ENCODE measurements around the gene MAGEB17. TPM values are rescaled to one million over a fixed set of nuclear protein-coding genes. Genes with fewer than 3 reads are reported as not detected.
"Not testable (repeated sequence)": the region's sequence is repeated elsewhere in the genome, so short reads cannot be mapped to it uniquely, and the experiment has no call there.

MAGEB17 gene
- total and polyA plus RNA-seq, 4 donors: 0.11 to 0.54 (median 0.30) TPM; not detected in 1

- Histone ChIP-seq H3K27ac (ENCODE audit: low read depth, low read length) (no peak overlapping the region), H3K27me3 (ENCODE audit: control insufficient read depth, insufficient read depth, low read length) (peaks cover 22% of the 10 kb centered on the region), H3K9me3 (ENCODE audit: control insufficient read depth, insufficient read depth, low read length) (no peaks in the 10 kb centered on the region), H3K4me3 (ENCODE audit: low read depth, low read length) (no peak overlapping the region), H3K36me3 (ENCODE audit: control insufficient read depth, insufficient read depth, low read length) (no peaks in the 10 kb centered on the region), H3K4me1 (ENCODE audit: control insufficient read depth, insufficient read depth, low read length) (no peaks in the 10 kb centered on the region)
- no peak for DNase-seq (ENCODE audit: low read depth in 4 of 6, low spot score in 6 of 6)
Measured at GRCh38 chrX:16137416-16138107, 29.7 kb upstream of the MAGEB17 start.

- no peak overlapping the region for H3K27ac ChIP-seq (ENCODE audit: low read depth, low read length)
- no peaks in the 10 kb centered on the region for H3K4me1 ChIP-seq (ENCODE audit: control insufficient read depth, insufficient read depth, low read length)
- DNase-seq (ENCODE audit: low read depth in 4 of 6, low spot score in 6 of 6): no peak
- WGBS (ENCODE audit: insufficient coverage): 86% methylated on average over 1 of the region's 1 CpG
- peaks cover 25% of the 10 kb centered on the region for H3K27me3 ChIP-seq (ENCODE audit: control insufficient read depth, insufficient read depth, low read length)
- no peak overlapping the region for H3K4me3 ChIP-seq (ENCODE audit: low read depth, low read length)
- no peaks in the 10 kb centered on the region for H3K9me3 ChIP-seq (ENCODE audit: control insufficient read depth, insufficient read depth, low read length)
- H3K36me3 ChIP-seq (ENCODE audit: control insufficient read depth, insufficient read depth, low read length): no peaks in the 10 kb centered on the region
Measured at GRCh38 chrX:16138108-16138427, 29.2 kb upstream of the MAGEB17 start.

GRCh38 chrX:16140448-16140847, 26.8 kb upstream of the MAGEB17 start:
- H3K36me3 ChIP-seq (ENCODE audit: control insufficient read depth, insufficient read depth, low read length): no peaks in the 10 kb centered on the region
- no peaks in the 10 kb centered on the region for H3K4me1 ChIP-seq (ENCODE audit: control insufficient read depth, insufficient read depth, low read length)
- WGBS (ENCODE audit: insufficient coverage): 56% methylated on average over 3 of the region's 4 CpGs
- no peak overlapping the region for H3K27ac ChIP-seq (ENCODE audit: low read depth, low read length)
- DNase-seq (ENCODE audit: low read depth in 4 of 6, low spot score in 6 of 6): no peak
- peaks cover 21% of the 10 kb centered on the region for H3K27me3 ChIP-seq (ENCODE audit: control insufficient read depth, insufficient read depth, low read length)
- H3K9me3 ChIP-seq (ENCODE audit: control insufficient read depth, insufficient read depth, low read length): no peaks in the 10 kb centered on the region
- H3K4me3 ChIP-seq (ENCODE audit: low read depth, low read length): no peak overlapping the region

- no peak overlapping the region for H3K4me3 ChIP-seq (ENCODE audit: low read depth, low read length)
- no peak overlapping the region for H3K27ac ChIP-seq (ENCODE audit: low read depth, low read length)
- H3K4me1 ChIP-seq (ENCODE audit: control insufficient read depth, insufficient read depth, low read length): no peaks in the 10 kb centered on the region
- H3K9me3 ChIP-seq (ENCODE audit: control insufficient read depth, insufficient read depth, low read length): no peaks in the 10 kb centered on the region
- no peak for DNase-seq (ENCODE audit: low read depth in 4 of 6, low spot score in 6 of 6)
- peaks cover 21% of the 10 kb centered on the region for H3K27me3 ChIP-seq (ENCODE audit: control insufficient read depth, insufficient read depth, low read length)
- no peaks in the 10 kb centered on the region for H3K36me3 ChIP-seq (ENCODE audit: control insufficient read depth, insufficient read depth, low read length)
Measured at GRCh38 chrX:16140983-16141382, 26.3 kb upstream of the MAGEB17 start.

DNA sequence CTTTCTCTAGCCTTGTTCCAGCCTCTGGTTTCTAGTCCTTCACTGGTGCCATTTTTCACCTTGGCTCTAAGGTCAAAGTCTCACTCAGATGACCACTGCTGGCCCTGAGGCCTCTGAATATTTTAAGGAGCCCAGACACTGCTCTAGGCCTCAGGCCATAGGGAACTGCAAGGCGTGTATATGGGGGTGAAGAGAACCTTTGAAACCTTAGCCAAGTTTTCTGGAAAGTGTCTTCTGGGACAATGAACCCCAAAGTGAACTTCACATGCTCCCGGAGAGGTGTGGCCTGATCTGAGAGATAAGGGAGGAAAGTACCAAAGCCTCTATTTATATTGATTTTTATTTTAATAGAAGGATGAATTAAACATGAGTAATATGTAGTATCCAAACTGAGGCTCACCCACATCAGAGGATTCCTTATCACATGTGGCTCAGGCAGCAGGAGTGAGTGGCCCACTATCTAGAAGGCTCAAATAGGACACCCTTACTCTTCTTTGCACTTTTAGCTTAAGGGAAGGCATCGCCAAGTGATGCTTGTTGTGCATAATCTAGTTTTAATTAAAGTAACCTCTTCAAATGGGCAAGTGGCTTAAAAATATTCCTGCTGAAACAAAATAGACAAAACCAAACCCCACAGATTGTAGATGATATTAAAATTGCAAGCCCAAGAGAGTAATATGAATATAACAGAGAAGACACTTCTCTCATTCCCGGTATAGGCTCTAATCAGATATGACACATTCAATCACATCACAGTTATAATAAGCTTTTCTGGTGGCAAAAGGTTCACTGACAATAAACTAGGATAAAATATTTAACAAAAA, 25.6 kb upstream of the MAGEB17 start:
- no peak for DNase-seq (ENCODE audit: low read depth in 4 of 6, low spot score in 6 of 6)
- no peak overlapping the region for H3K27ac ChIP-seq (ENCODE audit: low read depth, low read length)
- H3K4me1 ChIP-seq (ENCODE audit: control insufficient read depth, insufficient read depth, low read length): no peaks in the 10 kb centered on the region
- 63% methylated on average over 1 of the region's 4 CpGs for WGBS (ENCODE audit: insufficient coverage)
- no peaks in the 10 kb centered on the region for H3K9me3 ChIP-seq (ENCODE audit: control insufficient read depth, insufficient read depth, low read length)
- H3K36me3 ChIP-seq (ENCODE audit: control insufficient read depth, insufficient read depth, low read length): no peaks in the 10 kb centered on the region
- peaks cover 20% of the 10 kb centered on the region for H3K27me3 ChIP-seq (ENCODE audit: control insufficient read depth, insufficient read depth, low read length)
- no peak overlapping the region for H3K4me3 ChIP-seq (ENCODE audit: low read depth, low read length)

GRCh38 chrX:16142246-16142558, 25.1 kb upstream of the MAGEB17 start:
- Histone ChIP-seq H3K4me3 (ENCODE audit: low read depth, low read length) (no peak overlapping the region), H3K9me3 (ENCODE audit: control insufficient read depth, insufficient read depth, low read length) (no peaks in the 10 kb centered on the region), H3K27me3 (ENCODE audit: control insufficient read depth, insufficient read depth, low read length) (peaks cover 19% of the 10 kb centered on the region), H3K27ac (ENCODE audit: low read depth, low read length) (no peak overlapping the region), H3K4me1 (ENCODE audit: control insufficient read depth, insufficient read depth, low read length) (no peaks in the 10 kb centered on the region), H3K36me3 (ENCODE audit: control insufficient read depth, insufficient read depth, low read length) (no peaks in the 10 kb centered on the region)
- DNase-seq (ENCODE audit: low read depth in 4 of 6, low spot score in 6 of 6): no peak

DNA sequence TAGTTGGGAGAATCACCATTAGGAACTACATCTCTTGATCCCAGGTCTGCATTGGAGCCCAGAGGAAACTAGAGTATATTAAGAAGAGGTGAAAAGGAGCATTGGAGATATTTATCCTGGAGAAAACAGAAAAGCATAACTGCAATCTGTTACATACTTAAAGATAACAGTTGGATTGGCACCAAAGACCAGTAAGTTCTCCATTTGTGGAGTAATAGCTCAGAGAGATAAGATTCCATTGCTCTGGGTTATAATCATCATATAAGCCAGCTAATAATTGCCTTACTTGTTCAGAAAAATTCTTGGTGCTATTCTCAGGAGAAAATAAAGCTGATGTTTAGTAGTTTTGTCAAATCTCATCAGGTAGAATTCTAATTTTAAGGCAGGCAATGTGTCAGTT, 23.3 kb upstream of the MAGEB17 start:
- Histone ChIP-seq H3K9me3 (ENCODE audit: control insufficient read depth, insufficient read depth, low read length) (no peaks in the 10 kb centered on the region), H3K27me3 (ENCODE audit: control insufficient read depth, insufficient read depth, low read length) (peaks cover 21% of the 10 kb centered on the region), H3K4me1 (ENCODE audit: control insufficient read depth, insufficient read depth, low read length) (no peaks in the 10 kb centered on the region), H3K4me3 (ENCODE audit: low read depth, low read length) (no peak overlapping the region), H3K27ac (ENCODE audit: low read depth, low read length) (no peak overlapping the region), H3K36me3 (ENCODE audit: control insufficient read depth, insufficient read depth, low read length) (no peaks in the 10 kb centered on the region)
- no peak for DNase-seq (ENCODE audit: low read depth in 4 of 6, low spot score in 6 of 6)

- Histone ChIP-seq H3K9me3 (ENCODE audit: control insufficient read depth, insufficient read depth, low read length) (no peaks in the 10 kb centered on the region), H3K36me3 (ENCODE audit: control insufficient read depth, insufficient read depth, low read length) (no peaks in the 10 kb centered on the region), H3K4me1 (ENCODE audit: control insufficient read depth, insufficient read depth, low read length) (no peaks in the 10 kb centered on the region), H3K27me3 (ENCODE audit: control insufficient read depth, insufficient read depth, low read length) (peaks cover 21% of the 10 kb centered on the region), H3K4me3 (ENCODE audit: low read depth, low read length) (no peak overlapping the region), H3K27ac (ENCODE audit: low read depth, low read length) (no peak overlapping the region)
- no CpG with 5 or more reads among the region's 2 CpGs for WGBS (ENCODE audit: insufficient coverage)
- no peak for DNase-seq (ENCODE audit: low read depth in 4 of 6, low spot score in 6 of 6)
Measured at GRCh38 chrX:16144420-16144819, 22.9 kb upstream of the MAGEB17 start.

DNA sequence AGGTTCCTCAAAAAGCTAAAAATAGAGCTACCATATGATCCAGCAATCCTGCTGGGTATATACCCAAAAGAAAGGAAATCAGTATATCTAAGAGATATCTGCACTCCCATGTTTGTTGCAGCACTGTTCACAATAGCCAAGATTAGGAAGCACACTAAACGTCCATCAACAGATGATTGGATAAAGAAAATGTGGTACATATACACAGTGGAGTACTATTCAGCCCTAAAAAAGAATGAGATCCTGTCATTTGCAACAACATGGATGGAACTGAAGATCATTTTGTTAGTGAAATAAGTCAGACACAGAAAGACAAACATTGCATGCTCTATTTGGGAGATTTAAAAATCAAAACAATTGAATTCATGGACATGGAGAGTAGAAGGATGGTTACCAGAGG, 22.2 kb upstream of the MAGEB17 start:
- H3K27me3 ChIP-seq (ENCODE audit: control insufficient read depth, insufficient read depth, low read length): peaks cover 21% of the 10 kb centered on the region
- WGBS (ENCODE audit: insufficient coverage): no CpG with 5 or more reads among the region's 1 CpG

DNA sequence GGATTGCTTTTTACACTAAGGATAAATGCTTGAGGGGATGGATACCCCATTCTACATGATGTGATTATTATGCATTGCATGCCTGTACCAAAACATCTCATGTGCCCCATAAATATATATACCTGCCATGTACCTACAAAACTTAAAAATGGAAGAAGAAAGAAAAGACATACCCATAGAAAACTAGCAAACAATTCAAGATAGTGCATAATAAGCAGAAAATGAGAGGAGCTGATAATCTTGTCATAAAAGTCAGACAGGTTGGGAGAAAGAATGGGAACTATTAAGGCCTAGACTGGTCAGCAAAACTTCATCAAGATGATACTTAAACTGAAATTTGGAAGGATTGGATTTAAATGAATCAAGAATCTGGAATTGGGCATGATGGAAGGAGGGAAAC, 21.6 kb upstream of the MAGEB17 start:
- Histone ChIP-seq H3K27ac (ENCODE audit: low read depth, low read length) (no peak overlapping the region), H3K27me3 (ENCODE audit: control insufficient read depth, insufficient read depth, low read length) (peaks cover 18% of the 10 kb centered on the region), H3K36me3 (ENCODE audit: control insufficient read depth, insufficient read depth, low read length) (no peaks in the 10 kb centered on the region), H3K4me1 (ENCODE audit: control insufficient read depth, insufficient read depth, low read length) (no peaks in the 10 kb centered on the region), H3K4me3 (ENCODE audit: low read depth, low read length) (no peak overlapping the region), H3K9me3 (ENCODE audit: control insufficient read depth, insufficient read depth, low read length) (no peaks in the 10 kb centered on the region)
- DNase-seq (ENCODE audit: low read depth in 4 of 6, low spot score in 6 of 6): no peak

More for the DNA sequence above, 22.2 kb upstream of the MAGEB17 start:
- not testable (repeated sequence) for H3K36me3 ChIP-seq (ENCODE audit: control insufficient read depth, insufficient read depth, low read length); H3K27ac ChIP-seq (ENCODE audit: low read depth, low read length); H3K4me3 ChIP-seq (ENCODE audit: low read depth, low read length); H3K4me1 ChIP-seq (ENCODE audit: control insufficient read depth, insufficient read depth, low read length); DNase-seq (ENCODE audit: low read depth in 4 of 6, low spot score in 6 of 6); H3K9me3 ChIP-seq (ENCODE audit: control insufficient read depth, insufficient read depth, low read length)

Measured in spinal cord (tissue), 10 donors.